Stimulated activated CD8-positive, alpha-beta memory T cell treated with anti-CD3 and anti-CD28 coated beads, Interleukin-15, amount 100 ng/mL, for 4 hours (primary cell): Measurements from ENCODE around the gene TNRC6B.
"Not testable (repeated sequence)": the region's sequence is repeated elsewhere in the genome, so short reads cannot be mapped to it uniquely, and the experiment has no call there.

Source experiments
- DNase-seq, 2 donors: peaks; one replicate each; pipeline ENCODE4 v3.0.0-alpha.2; 2020; ENCODE audit warnings: low read depth in 2 of 2

TNRC6B gene

DNA sequence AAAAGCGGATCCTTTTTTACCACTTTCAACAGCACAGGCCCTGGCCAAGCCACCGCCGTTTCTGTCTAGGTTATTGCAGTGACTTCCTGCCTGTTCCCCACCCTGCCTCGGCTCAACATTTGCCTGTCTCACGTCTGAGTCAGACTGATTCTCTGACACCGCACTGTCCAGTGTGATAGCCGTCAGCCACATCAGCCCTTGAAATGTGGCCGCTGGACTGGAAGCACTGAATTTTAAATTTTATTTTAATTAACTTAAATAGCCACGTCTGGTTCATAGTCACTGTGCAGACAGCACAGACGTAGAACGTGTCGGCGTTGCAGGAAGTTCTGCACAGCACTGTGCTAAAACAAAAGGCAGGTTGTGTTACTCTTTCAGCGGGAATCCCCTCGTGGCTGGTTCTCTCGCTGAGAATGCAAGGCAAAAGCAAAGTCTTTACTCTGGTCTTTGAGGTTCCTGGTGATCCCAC, 112.3 kb downstream of the TNRC6B start:
- peak; percentile 33 to 42 for DNase-seq

GRCh38 chr22:40290516-40290915, 112.8 kb downstream of the TNRC6B start:
- no peak for DNase-seq

DNA sequence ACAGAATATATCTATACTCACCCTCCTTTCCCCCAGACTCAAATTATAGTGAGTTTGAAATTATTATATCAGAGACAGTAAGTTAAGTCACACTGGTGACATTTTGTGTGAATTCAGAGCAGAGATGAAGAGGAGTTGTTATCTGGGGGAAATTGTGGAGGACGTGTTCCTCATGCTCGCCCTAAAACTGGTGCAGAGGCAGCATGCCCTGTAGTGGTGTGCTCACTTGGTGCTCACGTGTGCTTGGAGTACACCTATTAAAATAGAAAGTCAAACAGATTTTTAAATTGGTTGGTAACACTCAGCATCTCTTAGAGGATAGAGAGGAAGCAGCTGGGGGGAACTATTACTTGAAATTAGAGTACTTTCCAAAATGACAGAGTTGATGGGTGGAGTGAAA, 117.0 kb downstream of the TNRC6B start:
- DNase-seq, result no peak

DNA sequence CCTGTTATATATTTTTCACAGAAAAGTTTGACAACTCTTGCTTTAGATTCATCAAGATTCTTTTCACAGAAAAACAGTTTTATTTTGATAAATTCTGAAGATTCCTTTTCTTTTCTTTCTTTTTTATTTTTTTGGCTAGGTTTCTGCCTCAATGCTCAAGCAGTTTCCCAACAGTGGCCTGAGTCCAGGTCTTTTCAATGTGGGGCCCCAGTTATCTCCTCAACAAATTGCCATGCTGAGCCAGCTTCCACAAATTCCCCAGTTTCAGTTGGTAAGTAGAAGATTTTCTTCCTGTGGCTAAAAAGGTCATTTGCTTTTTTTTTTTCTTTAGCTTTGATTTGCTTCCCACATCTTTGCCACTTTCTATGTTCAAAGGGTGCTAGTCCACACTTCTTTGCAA, 122.6 kb downstream of the TNRC6B start:
- no peak for DNase-seq

DNA sequence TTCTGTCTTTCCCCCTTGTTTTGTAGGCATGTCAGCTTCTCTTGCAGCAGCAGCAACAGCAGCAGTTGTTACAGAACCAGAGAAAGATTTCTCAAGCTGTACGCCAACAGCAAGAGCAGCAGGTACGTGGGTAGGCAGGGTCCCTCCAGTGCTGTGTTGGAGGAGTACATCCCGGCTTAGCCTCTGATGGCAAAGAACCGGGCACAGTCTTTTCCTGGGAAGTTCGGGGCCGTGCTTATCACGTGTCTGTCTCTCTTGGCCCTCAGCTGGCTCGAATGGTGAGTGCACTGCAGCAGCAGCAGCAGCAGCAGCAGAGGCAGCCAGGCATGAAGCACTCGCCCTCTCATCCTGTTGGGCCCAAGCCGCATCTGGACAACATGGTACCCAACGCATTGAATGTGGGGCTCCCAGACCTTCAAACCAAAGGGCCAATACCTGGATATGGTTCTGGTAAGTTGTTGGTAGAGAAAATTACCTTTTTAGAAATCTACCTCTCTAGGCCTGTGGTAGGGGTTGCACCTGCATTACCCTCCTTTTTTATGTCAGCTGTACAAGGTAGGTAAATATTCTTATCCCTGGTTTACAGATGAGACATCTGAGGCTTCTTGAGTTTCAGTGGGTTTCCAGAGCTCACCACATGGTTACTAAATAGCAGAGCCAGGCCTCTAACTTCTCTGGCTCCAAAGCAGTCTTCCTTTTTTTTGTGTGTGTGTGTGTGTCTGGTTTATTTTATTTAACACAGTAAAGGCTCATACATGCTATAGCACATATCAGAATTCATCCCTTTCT, 123.4 kb downstream of the TNRC6B start:
- DNase-seq, result no peak

DNA sequence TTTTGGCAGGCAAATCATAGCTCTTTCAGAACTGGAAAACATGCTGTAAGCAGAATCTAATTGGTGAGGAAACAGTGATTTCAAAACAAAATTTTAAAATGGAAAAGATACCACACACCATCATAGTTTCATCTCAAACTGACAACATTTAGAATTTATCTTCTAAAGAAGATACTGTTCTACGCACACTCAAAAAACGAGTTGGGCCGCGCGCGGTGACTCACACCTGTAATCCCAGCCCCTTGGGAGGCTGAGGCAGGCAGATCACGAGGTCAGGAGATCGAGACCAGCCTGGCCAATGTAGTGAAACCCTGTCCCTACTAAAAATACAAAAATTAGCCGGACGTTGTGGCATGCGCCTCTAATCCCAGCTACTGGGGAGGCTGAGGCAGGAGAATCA, 124.4 kb downstream of the TNRC6B start:
- DNase-seq, result no peak

- DNase-seq, result no peak
These were observed 127.9 kb downstream of the TNRC6B start for GRCh38 chr22:40305625-40306024.

DNA sequence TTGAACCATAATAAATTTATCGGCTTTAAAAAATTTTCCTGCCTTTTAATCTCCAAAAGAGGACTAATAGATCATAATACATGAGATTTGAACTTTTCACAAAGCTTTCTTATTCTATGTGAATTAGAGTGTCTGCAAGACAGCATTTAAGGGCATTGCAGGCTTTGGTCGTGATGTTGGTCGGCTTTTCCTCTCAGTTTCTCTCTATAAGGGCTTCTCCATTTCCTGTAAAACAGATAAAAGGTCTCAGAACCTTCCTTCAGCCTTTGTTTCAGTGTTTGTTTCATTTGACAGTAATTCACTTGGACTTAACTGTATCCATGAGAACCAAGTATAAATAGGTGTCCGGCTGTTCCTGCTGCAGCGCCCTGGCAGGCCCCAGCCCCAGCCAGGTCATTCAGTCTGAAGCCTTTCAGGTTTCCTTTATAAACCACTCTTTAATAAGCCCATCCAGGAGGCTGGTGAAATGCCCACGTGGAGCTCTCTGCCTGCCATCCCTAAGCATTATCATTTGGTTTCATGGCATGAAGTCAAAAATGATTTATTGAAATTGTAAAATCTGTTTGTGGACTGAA, 131.4 kb downstream of the TNRC6B start:
- DNase-seq, result no peak

- DNase-seq, result no peak
These were observed 131.9 kb downstream of the TNRC6B start for GRCh38 chr22:40309631-40310030.

DNA sequence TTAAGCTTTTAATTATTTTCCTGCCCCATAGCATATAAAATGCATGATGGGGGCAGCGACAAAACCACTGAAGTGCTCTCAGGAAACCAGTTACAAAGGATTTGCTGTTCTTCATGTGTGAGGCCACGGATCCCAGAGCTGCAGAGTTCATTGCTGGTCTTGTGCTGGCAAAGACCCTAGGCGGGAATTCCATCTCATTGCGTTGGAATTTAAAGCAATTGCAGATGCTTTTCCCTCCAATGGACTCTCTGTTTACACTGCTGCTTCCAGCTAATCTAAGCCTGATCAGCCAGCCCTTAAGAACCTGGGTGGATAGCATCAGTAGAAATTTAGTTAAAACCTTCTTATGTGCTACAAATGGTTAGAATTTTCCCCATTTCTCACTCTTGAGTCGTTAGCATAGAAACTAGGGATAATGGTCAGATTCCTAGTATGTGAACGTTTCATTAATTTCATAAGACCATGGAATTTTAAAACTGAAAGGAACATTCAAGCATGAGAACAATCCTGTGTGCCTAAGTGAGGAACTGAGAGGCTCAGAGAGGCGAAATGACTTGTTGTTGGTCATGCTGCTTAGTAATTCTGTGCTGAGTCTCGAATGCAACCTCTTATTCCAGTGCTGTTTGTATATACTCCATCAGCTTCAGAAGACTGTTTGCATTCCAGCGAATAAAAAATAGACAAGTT, 132.5 kb downstream of the TNRC6B start:
- DNase-seq, result no peak

GRCh38 chr22:40310768-40311120, 133.0 kb downstream of the TNRC6B start:
- DNase-seq, result no peak

DNA sequence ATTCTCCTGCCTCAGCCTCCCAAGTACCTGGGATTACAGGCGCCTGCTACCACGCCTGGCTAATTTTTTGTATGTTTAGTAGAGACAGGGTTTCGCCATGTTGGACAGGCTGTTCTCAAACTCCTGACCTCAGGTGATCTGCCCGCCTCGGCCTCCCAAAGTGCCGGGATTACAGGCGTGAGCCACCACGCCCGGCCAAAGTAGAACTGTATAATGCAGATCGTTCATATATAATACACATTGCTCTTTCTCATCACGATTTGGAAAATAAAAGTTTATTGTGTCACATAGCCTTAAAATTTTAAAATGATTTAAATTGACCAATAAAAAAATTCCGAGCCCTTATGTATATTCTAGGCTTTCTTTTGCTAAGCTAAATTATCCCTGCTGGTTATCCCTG, 133.9 kb downstream of the TNRC6B start:
- not testable (repeated sequence) for DNase-seq

GRCh38 chr22:40312050-40312449, 134.3 kb downstream of the TNRC6B start:
- DNase-seq, result no peak

DNA sequence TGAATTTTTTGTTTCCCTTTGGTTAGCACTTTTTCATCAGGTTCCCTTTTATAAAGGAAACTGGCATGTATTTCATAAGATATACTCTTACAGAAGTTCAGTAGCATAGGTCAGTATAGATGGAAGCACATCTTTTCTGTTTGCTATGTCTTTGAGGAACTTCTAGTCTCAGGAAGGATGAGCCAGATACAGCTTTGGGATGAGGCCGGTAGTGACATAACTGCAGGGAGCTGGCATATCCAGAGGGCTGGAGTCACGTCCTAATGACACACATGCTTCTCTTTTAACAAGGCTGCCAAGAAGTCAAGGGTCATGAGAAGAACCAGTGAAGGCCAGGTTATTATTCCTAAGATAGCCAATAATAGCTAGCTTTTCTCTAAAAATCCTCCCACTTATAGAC, 135.3 kb downstream of the TNRC6B start:
- DNase-seq, result no peak

- DNase-seq, result no peak
These were observed 136.3 kb downstream of the TNRC6B start for GRCh38 chr22:40314041-40314440.

DNA sequence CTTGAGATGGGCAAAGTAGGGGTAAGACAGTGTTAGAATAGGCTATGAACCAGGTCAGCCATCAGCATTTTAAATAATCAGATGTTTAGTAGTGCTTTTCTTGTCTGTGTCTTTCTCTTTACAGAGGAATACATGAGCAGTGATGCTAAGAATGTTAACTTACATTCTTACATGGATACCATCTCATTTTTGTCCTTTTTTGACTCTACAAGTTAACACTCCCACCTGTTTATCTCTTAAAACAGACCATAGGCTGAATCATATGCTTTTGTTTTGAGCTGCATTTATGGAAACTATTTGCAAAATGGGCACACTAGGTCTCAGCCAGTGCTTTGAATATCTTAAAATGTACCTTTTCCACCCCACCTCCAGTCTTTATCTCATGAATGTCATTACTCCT, 143.0 kb downstream of the TNRC6B start:
- DNase-seq, result no peak

DNA sequence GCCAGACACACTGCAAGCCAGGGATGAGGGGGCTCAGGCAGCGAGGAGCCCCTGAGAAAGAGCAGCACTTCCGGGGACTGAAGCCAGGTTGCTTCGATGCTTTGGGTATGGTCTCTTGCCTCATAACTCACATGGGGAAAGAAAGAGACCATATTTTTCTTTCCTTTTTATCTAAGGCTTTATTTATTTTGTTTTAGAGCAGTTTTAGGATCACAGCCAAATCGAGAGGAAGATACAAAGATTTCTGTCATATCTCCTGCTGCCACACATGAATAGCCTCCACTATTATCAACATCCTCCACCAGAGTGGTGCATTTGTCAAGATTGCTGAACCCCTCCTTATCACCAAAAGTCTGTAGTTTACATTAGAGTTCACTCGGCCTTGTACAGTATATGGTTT, 144.3 kb downstream of the TNRC6B start:
- no peak for DNase-seq

GRCh38 chr22:40322818-40323447, 145.2 kb downstream of the TNRC6B start:
- DNase-seq, result no peak

DNA sequence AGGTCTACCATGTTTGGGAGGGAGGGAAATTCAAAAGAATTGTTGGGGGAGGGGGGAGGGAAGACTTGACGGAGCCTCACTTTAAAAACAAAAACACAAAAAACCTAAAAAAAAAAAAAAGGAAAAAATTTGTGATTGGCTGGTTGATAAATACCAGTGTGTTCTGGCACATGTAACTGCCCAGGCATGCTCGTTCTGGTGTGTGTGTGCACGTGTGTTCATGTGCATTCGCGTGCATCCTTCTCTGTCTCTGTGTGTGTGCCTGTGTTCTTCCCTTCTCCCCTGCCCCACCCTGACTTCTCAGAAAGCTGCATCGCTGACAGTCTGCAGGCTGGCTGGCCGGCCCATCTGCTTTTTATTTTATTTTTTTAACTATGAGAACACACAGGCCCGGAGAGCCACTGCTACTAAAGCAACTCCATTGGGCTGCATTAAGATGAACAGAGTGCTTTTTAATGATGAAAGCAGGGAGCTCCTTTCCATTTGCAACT, 146.0 kb downstream of the TNRC6B start:
- no peak for DNase-seq

DNA sequence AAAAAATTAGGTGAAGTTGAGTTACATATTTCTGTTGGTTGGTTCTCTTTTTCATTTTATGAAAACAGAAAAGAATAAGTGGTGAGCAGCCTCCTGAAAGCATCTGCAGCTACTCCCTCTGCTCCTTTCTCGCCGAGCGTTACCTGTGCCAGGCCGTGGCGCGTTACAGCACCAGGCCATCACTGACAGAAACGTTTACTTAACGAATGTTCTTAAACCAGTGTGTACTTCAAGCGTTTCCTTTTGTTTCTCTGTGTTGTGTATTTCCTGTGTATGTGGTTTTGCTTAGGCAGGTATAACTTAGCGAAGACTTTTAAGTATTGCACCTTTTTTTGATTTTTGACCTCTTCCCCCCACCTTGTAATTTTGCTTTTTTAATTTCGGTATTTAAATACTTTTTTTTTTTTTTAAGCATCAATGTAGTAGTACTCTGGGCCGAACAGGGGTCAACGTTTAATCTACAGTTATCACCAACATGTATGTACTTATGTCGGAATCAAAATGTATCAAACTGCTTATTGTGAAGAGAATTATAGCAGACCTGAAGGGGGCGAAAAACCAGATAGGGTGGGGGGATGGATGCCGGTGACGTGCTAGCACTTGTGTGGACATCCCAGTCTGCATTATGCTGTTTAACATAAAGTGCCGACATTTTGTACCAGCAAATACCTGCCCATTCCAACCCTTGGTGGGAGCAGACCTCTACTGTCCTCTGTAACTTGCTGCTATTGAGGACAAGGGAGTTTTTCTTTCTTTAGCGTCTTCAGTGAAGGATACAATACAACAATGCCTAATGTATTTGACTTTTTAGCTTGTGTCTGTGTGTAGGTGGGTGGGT, 147.0 kb downstream of the TNRC6B start:
- DNase-seq, result no peak

- peak; percentile 54 to 65 for DNase-seq
These were observed 147.6 kb downstream of the TNRC6B start for GRCh38 chr22:40325315-40325714.
